ENCODE data around the gene CARD11.

- TF ChIP-seq, protein P1, sequence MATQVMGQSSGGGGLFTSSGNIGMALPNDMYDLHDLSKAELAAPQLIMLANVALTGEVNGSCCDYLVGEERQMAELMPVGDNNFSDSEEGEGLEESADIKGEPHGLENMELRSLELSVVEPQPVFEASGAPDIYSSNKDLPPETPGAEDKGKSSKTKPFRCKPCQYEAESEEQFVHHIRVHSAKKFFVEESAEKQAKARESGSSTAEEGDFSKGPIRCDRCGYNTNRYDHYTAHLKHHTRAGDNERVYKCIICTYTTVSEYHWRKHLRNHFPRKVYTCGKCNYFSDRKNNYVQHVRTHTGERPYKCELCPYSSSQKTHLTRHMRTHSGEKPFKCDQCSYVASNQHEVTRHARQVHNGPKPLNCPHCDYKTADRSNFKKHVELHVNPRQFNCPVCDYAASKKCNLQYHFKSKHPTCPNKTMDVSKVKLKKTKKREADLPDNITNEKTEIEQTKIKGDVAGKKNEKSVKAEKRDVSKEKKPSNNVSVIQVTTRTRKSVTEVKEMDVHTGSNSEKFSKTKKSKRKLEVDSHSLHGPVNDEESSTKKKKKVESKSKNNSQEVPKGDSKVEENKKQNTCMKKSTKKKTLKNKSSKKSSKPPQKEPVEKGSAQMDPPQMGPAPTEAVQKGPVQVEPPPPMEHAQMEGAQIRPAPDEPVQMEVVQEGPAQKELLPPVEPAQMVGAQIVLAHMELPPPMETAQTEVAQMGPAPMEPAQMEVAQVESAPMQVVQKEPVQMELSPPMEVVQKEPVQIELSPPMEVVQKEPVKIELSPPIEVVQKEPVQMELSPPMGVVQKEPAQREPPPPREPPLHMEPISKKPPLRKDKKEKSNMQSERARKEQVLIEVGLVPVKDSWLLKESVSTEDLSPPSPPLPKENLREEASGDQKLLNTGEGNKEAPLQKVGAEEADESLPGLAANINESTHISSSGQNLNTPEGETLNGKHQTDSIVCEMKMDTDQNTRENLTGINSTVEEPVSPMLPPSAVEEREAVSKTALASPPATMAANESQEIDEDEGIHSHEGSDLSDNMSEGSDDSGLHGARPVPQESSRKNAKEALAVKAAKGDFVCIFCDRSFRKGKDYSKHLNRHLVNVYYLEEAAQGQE (IDR thresholded peaks at IDR 0.05; ENCODE audit: insufficient read depth in 1 of 2, low read depth in 2 of 2, low read length in 2 of 2): no peak
- TF ChIP-seq TAF1 (IDR thresholded peaks at IDR 0.05; ENCODE audit: borderline replicate concordance, insufficient read depth, low read length) (no peak), SIN3A (IDR thresholded peaks at IDR 0.05; ENCODE audit: borderline replicate concordance, insufficient read depth, low read length) (no peak), POLR2AphosphoS5 (IDR thresholded peaks at IDR 0.05; ENCODE audit: low read depth, low read length) (no peak)
These were observed 75.5 kb downstream of the CARD11 start for GRCh38 chr7:2968176-2968575.

Measured in PFSK-1 (cell line).